Fibroblast of villous mesenchyme (primary cell): ENCODE measurements around the gene INCA1. TPM values are rescaled to one million over a fixed set of nuclear protein-coding genes. Genes with fewer than 3 reads are reported as not detected.
A peak's percentile ranks its signal among the peaks of the same experiment; 100 is the strongest.

Source experiments
- DNase-seq: peaks from one replicate; pipeline ENCODE4 v3.0.0-alpha.2; 2010; ENCODE audit warnings: low read depth
- H3K4me3 ChIP-seq: 2 replicates; pipeline ENCODE4 v1.5.1; 2011; ENCODE audit warnings: low read depth, mild to moderate bottlenecking, low read length
- total RNA-seq: library from RNA; depleted of rRNA; stranded (reverse); fragments of >200 nt; gene quantifications from 2 replicates; pipeline ENCODE4 v1.2.3, GENCODE V29; 2012
- TF ChIP-seq, protein P1 (sequence below): IDR thresholded peaks from 2 replicates; pipeline ENCODE4 v1.5.1; 2012; ENCODE audit warnings: low read depth, mild to moderate bottlenecking, low read length; ENCODE audit not compliant: insufficient read depth

INCA1 gene, protein sequence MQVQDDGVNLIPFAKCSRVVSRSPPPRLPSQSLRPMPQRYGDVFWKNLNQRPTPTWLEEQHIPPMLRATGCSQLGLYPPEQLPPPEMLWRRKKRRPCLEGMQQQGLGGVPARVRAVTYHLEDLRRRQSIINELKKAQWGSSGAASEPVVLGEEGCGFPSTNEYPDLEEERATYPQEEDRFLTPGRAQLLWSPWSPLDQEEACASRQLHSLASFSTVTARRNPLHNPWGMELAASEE
- total RNA-seq: 0.97 and 1.3 TPM in 2 replicates

DNA sequence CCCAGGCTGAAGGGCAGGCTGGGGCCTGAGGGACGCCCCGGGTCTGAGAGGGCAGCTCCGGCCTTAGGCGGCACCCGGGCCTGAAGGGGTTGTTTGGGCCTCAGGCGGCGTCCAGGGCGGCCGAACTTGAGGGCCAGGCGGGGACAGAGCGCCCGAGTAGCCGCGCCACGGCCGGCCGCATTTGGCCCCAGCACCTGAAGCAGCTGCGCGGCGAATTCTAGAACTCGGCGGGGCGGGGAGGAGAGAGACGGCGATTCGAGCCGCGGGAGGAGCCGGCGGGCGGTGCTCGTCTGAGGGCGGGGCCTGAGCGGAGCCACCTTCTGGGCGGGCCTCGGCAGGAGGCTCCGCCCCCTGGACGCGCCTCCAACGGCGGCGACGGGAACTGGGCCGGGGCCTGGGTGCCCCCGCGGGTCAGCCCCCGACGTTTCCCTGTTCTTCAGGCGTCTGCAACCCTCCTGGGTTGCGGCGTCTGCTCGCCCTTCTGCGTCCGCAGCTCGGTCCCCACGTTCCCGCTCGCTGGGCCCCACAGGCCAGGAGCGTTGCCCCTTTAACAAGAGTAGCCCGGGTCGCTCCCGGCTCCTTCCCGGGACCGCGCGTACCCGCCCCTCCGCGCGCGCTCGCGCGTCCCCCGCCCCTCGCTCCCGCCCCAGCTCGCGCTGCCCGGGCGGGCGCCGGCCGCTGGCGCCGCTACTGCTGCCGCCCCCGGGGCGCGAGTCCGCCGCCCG is at the start of gene INCA1, which contains the start of gene KIF1C:
TSS of gene INCA1 (minus strand) at position 221 of the 725 bp plus-strand sequence. CDS start 3,085 bp downstream, outside the sequence.
TSS of gene KIF1C (plus strand) at position 649 of the 725 bp plus-strand sequence. CDS start 2,297 bp downstream, outside the sequence.
- peak within 1 kb of the TSS; percentile 84 for H3K4me3 ChIP-seq
- TF ChIP-seq, protein P1, sequence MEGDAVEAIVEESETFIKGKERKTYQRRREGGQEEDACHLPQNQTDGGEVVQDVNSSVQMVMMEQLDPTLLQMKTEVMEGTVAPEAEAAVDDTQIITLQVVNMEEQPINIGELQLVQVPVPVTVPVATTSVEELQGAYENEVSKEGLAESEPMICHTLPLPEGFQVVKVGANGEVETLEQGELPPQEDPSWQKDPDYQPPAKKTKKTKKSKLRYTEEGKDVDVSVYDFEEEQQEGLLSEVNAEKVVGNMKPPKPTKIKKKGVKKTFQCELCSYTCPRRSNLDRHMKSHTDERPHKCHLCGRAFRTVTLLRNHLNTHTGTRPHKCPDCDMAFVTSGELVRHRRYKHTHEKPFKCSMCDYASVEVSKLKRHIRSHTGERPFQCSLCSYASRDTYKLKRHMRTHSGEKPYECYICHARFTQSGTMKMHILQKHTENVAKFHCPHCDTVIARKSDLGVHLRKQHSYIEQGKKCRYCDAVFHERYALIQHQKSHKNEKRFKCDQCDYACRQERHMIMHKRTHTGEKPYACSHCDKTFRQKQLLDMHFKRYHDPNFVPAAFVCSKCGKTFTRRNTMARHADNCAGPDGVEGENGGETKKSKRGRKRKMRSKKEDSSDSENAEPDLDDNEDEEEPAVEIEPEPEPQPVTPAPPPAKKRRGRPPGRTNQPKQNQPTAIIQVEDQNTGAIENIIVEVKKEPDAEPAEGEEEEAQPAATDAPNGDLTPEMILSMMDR: no peak
- peak; percentile 90 for DNase-seq

DNA sequence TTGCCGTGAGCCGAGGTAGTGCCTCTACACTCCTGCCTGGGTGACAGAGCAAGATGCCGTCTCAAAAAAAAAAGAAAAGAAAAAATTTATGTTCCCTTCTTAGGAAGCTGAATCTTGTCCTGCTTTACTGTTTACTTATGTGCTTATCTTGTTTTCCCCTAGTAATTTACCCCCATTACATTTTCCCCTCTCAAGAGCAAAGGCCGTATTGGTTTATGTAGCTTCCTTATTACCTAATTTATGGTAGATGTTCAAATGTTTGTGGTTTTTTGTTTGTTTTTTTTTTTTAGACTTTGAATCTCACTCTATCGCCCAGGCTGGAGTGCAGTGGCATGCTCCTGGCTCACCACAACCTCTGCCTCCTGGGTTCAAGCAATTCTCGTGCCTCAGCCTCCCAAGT is 48.2 kb upstream of the INCA1 start:
- no peak overlapping the region for H3K4me3 ChIP-seq
- TF ChIP-seq, protein P1: no peak
- no peak for DNase-seq

DNA sequence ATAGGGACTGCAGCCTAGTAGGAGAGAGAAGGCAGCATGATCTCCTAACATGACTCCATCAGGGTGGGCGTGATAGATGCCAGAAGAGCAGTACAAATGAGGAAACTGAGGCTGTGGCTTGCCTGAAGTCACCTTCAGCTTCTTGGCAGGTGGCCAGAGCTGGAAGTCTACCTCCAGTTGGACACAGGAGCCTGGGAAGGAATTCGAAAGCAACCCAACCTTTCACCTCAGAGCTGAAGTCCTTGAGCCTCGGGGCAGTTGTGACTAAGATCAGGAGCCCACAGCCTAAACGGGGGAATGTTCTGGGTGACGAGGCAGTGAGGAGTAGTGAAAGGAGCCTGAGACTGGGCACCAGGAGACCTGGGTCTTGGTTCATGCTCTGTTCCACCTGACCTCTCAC is 47.3 kb upstream of the INCA1 start:
- TF ChIP-seq, protein P1: no peak
- no peak for DNase-seq
- H3K4me3 ChIP-seq: no peak overlapping the region

DNA sequence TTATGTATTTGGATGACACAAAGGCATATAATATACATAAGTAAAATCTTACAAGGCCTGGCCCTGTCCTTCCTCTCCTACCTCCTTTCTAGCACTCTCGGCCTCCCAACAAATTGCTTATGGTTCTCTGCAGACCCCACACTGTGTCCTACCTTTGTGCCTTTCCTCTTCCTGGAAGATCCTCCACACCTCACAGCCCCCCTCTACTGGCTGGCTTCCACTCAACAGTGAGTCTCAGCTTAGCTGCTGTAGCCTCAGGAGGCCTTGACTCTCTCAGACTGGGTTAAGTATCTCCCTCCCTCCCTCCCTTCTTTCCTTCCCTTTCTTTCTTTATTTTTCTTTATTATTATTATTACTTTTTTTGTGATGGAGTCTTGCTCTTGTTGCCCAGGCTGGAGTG is 46.2 kb upstream of the INCA1 start:
- no peak for DNase-seq
- TF ChIP-seq, protein P1: no peak
- H3K4me3 ChIP-seq: no peak overlapping the region

DNA sequence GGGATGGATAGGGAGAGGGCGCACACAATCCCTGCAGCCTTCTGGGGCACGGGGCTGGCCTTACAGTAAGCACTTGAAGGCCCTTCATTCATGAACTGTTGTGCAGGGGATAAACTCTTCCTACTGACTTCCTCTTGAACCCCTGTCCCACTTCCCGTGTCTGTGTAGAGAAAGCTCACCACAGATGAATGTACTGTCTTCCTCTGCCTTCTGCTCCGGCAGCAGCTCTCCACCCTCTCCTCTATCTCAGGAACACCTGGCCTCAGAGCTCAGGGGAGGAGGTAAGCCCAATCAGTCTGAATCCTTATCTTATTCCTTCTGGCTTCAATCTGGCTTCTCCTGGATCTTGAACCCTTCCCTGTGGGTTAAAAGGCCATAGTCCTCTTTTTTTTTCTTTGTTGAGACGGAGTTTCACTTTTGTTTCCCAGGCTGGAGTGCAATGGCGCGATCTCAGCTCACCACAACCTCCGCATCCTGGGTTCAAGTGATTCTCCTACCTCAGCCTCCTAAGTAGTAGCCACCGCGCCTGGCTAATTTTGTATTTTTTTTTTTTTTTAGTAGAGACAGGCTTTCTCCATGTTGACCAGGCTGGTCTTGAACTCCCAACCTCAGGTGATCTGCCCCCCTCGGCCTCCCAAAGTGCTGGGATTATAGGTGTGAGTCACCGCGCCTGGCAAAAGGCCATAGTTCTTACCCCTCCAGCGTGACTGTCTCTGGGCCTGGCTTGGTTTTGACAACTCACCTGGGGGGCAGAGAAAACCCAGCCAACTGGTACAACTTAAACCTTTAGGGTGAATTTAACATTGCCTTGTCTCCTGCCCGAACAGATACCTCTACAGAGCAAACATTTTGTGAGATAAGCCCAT is 45.1 kb upstream of the INCA1 start:
- no peak for DNase-seq
- TF ChIP-seq, protein P1: no peak
- H3K4me3 ChIP-seq: no peak overlapping the region

DNA sequence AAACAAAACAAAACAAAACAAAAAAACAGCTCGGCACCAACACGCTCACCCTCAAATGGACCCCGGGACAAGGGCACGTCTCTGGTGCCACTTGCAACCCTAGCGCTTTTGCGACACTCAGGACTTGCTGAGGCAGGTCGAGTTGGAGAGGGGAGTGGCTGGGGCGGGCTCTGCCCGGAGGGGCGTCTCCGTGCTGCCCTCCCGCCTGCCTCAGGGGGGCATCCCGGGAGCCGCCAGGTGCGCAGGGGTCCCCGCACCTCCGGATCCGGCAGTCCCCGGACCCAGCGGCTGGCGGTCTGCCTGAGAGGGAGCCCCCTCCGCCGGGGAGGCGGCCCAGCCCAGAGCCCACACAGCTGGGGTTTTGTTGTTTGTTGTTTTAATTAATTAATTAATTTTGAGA is 38.0 kb upstream of the INCA1 start, which contains the start of gene SLC52A1:
TSS of gene SLC52A1 (minus strand) at position 112 of the 400 bp plus-strand sequence. CDS start 820 bp downstream, outside the sequence.
- TF ChIP-seq, protein P1: no peak
- no peak for DNase-seq
- peak within 1 kb of the TSS; percentile 43 for H3K4me3 ChIP-seq
